ENCODE results near the gene GIPR. TPM values are rescaled to one million over a fixed set of nuclear protein-coding genes. Genes with fewer than 3 reads are reported as not detected.

GIPR gene
- total RNA-seq, 4 donors from 2014 or later = not detected

- Histone ChIP-seq H3K27ac (no peak overlapping the region), H3K4me1 (no peaks in the 10 kb centered on the region), H3K27me3 (no peaks in the 10 kb centered on the region), H3K9me3 (no peaks in the 10 kb centered on the region), H3K4me3 (no peak overlapping the region), H3K36me3 (no peaks in the 10 kb centered on the region)
- intact Hi-C loops (cut with DNase I; ENCODE audit: low total_unique reads) = no loop called here
- TF ChIP-seq POLR2A (IDR thresholded peaks at IDR 0.05) = no peak
- no peak for TF ChIP-seq CTCF (IDR thresholded peaks at IDR 0.05 in 4 of 5, conservative IDR thresholded peaks at IDR 0.05 in 1 of 5)
- DNase-seq (no peak), ATAC-seq (no peak)
- in situ Hi-C loops (cut with MboI; ENCODE audit: low sequenced_read_pairs in 4 of 4) = loop anchor here in 1 of 4 donors (10.0 kb wide), 1 partner anchor 105 kb away; no protein-coding TSS in a partner anchor
Measured at GRCh38 chr19:45629704-45630103, 38.3 kb upstream of the GIPR start.

GRCh38 chr19:45630463-45630862, 37.6 kb upstream of the GIPR start:
- no peaks in the 10 kb centered on the region for H3K27me3 ChIP-seq
- no peak overlapping the region for H3K4me3 ChIP-seq
- no peak for DNase-seq
- no peak overlapping the region for H3K27ac ChIP-seq
- ATAC-seq = no peak
- in situ Hi-C loops (cut with MboI; ENCODE audit: low sequenced_read_pairs in 4 of 4) = loop anchor here in 1 of 4 donors (10.0 kb wide), 1 partner anchor 106 kb away; no protein-coding TSS in a partner anchor
- no peak for TF ChIP-seq CTCF (IDR thresholded peaks at IDR 0.05 in 4 of 5, conservative IDR thresholded peaks at IDR 0.05 in 1 of 5)
- no peak for TF ChIP-seq POLR2A (IDR thresholded peaks at IDR 0.05)
- H3K4me1 ChIP-seq = no peaks in the 10 kb centered on the region
- intact Hi-C loops (cut with DNase I; ENCODE audit: low total_unique reads) = no loop called here
- H3K9me3 ChIP-seq = no peaks in the 10 kb centered on the region
- H3K36me3 ChIP-seq = no peaks in the 10 kb centered on the region

DNA sequence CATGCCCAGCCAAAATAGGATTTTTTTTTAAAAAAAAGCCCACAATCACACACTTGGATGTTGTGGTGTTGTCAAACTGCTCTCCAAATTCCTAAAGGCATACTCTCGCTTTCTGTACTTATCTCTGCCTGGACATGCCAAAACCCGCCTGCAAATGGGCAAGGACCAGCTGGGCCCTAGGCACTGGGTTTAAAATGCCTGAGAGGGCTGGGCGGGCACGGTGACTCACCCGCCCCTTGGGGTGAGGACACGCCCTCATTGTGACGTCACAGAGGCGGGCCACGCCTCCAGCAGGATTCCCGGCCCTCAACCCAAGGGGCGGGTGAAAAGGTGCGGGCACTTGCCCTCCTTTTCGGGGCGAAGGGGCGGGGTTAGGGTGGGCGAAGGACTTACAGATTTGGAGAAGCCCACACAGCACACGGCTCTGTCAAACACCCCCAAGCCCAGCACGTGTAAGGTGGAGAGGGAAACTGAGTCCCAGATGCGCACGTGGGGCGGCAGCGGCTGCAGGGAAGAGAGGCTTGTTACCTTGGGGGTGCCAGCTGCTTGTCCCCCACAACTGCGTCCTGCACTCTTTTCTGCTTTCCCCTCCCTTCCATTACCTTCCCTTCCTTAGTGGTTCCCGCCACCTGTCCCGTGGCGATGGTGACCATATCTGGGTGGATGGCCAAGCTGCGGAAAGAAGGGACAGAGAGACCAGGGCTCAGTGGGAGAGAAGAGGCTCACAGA, 35.4 kb upstream of the GIPR start:
- intact Hi-C loops (cut with DNase I; ENCODE audit: low total_unique reads) (no loop called here), in situ Hi-C loops (cut with MboI; ENCODE audit: low sequenced_read_pairs in 4 of 4) (loop anchor here in 1 of 4 donors (10.0 kb wide), 1 partner anchor 108 kb away; no protein-coding TSS in a partner anchor)
- Histone ChIP-seq H3K9me3 (no peaks in the 10 kb centered on the region), H3K4me3 (no peak overlapping the region), H3K27me3 (no peaks in the 10 kb centered on the region), H3K36me3 (no peaks in the 10 kb centered on the region), H3K27ac (peak overlapping the region in 2 of 4 donors; percentile 38 to 43), H3K4me1 (peaks cover 0 to 6% of the 10 kb centered on the region in 2 donors)
- TF ChIP-seq POLR2A (IDR thresholded peaks at IDR 0.05) (no peak), CTCF (IDR thresholded peaks at IDR 0.05 in 4 of 5, conservative IDR thresholded peaks at IDR 0.05 in 1 of 5) (no peak)
- DNase-seq = peak; percentile 29 to 75
- ATAC-seq = peak; percentile 72 to 88

GRCh38 chr19:45636275-45636674, 31.7 kb upstream of the GIPR start:
- H3K4me1 ChIP-seq = peaks cover 11 to 17% of the 10 kb centered on the region in 2 donors
- intact Hi-C loops (cut with DNase I; ENCODE audit: low total_unique reads) = no loop called here
- no peak for ATAC-seq
- H3K27me3 ChIP-seq = peaks cover 0 to 14% (median 0%) of the 10 kb centered on the region in 3 donors
- H3K4me3 ChIP-seq = no peak overlapping the region
- DNase-seq = no peak
- in situ Hi-C loops (cut with MboI; ENCODE audit: low sequenced_read_pairs in 4 of 4) = loop anchor here in 1 of 4 donors (10.0 kb wide), 1 partner anchor 111 kb away; no protein-coding TSS in a partner anchor
- no peak overlapping the region for H3K27ac ChIP-seq
- no peaks in the 10 kb centered on the region for H3K9me3 ChIP-seq
- H3K36me3 ChIP-seq = no peaks in the 10 kb centered on the region
- no peak for TF ChIP-seq CTCF (IDR thresholded peaks at IDR 0.05 in 4 of 5, conservative IDR thresholded peaks at IDR 0.05 in 1 of 5)
- no peak for TF ChIP-seq POLR2A (IDR thresholded peaks at IDR 0.05)

Data from gastrocnemius medialis (tissue), 4 donors.